Stimulated activated naive B cell treated with anti-CD40 and anti-IgM and Interleukin-4, amounts not matched to agents 10 μg/mL and 1 μg/mL and 100 μg/mL, for 72 hours (primary cell): ENCODE results near the gene APBA1.

ENCODE experiments used
- ATAC-seq, 2 donors: fragments of 150-1000 bp; cut with Tn5 transposase; replicated peaks; 2 replicates each; pipeline ENCODE4 v1.10.0; 2021; ENCODE audit warnings: moderate library complexity in 1 of 2
- DNase-seq: peaks from one replicate; pipeline ENCODE4 v3.0.0; 2021
- H3K27ac Mint-ChIP-seq: one replicate; pipeline ENCODE4 v1.8.0; 2022; ENCODE audit warnings: mild to moderate bottlenecking, mixed read lengths
- H3K27me3 Mint-ChIP-seq, 2 donors: one replicate each; pipeline ENCODE4 v1.8.0; 2022; ENCODE audit warnings: mixed read lengths in 2 of 2
- H3K36me3 Mint-ChIP-seq, 2 donors: one replicate each; pipeline ENCODE4 v1.8.0; 2022; ENCODE audit warnings: mixed read lengths in 2 of 2, mild to moderate bottlenecking in 1 of 2
- H3K4me1 Mint-ChIP-seq, 2 donors: one replicate each; pipeline ENCODE4 v1.8.0; 2022; ENCODE audit warnings: mixed read lengths in 2 of 2, mild to moderate bottlenecking in 1 of 2
- H3K4me3 Mint-ChIP-seq, 2 donors: one replicate each; pipeline ENCODE4 v1.8.0; 2022; ENCODE audit warnings: mild to moderate bottlenecking in 2 of 2, mixed read lengths in 2 of 2, moderate library complexity in 1 of 2
- H3K9me3 Mint-ChIP-seq, 2 donors: one replicate each; pipeline ENCODE4 v1.8.0; 2022; ENCODE audit warnings: mixed read lengths in 2 of 2, mild to moderate bottlenecking in 1 of 2

Gene APBA1

DNA sequence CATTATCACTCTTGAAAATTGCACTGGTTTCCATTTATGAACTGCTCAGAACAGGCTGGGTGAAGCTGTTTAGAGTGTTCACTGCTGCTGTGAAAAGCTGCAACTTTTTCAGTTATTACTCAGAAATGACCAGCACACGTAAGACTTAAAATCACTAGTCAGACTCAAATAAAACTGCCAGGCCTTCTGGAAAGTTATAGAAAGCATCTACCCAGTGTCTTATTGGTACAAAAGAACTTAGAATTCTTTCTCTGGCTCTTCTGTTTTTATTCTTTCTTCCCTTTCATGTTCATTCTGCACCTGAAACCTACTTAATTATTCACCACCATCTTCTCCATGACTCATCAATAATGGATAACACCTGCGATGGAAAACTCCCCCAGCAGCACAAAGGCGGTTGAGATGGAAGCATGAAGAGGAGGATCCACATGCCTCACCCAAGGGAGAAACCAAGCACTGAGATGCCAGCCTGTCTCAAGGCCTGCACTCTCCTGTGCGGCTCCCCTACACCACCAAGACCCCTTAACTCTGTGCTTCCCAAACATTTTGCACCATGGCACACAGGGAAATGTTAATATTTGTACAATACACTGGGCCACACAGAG is 175.2 kb downstream of the APBA1 start:
- Mint-ChIP-seq H3K36me3 (no peaks in the 10 kb centered on the region), H3K4me1 (no peaks in the 10 kb centered on the region), H3K27ac (no peak overlapping the region), H3K4me3 (no peak overlapping the region), H3K9me3 (no peaks in the 10 kb centered on the region), H3K27me3 (no peaks in the 10 kb centered on the region)
- no peak for DNase-seq
- ATAC-seq = no peak

DNA sequence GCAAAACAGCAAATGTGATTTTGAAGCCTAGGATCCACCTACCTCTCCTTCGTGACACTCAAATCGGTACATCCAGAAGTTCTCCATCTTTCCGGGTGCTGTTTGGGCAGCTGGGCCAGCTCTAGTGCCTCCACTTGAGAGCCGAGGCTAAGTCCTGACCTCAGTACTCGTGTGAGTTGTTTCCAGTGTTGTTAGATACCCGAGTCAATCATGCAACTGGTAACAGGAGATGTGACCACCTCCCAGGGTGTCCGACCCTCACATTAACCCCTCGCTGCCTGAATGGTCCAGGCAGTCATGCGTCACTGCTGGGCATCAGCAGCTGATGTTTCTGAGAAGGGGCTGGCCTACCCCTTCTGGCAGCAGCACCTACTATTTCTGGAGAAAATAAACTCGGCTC is 176.9 kb downstream of the APBA1 start:
- Mint-ChIP-seq H3K36me3 (no peaks in the 10 kb centered on the region), H3K27me3 (no peaks in the 10 kb centered on the region), H3K9me3 (no peaks in the 10 kb centered on the region), H3K27ac (no peak overlapping the region), H3K4me3 (no peak overlapping the region), H3K4me1 (no peaks in the 10 kb centered on the region)
- ATAC-seq (no peak), DNase-seq (no peak)

GRCh38 chr9:69494763-69495162 is 177.4 kb downstream of the APBA1 start:
- H3K36me3 Mint-ChIP-seq = no peaks in the 10 kb centered on the region

DNA sequence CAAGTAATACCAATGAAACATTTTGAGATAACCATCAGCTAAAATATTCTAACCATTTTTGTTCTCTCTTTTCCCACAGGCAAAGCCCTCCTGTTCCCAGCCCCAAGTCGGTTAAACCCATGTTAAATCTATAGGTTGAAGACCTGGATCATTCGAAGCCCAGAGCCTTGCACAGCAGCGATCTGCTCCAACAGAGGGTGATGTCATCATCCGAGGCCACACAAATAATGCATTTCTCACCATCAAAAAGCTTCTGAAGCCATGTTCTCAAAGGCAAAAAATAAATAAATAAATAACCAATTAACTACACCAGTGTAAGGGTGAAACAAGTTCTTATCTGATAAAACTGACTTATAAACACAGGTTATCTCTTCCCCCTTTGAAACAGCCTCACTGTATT is 178.0 kb downstream of the APBA1 start:
- H3K27me3 Mint-ChIP-seq = no peaks in the 10 kb centered on the region
- H3K4me3 Mint-ChIP-seq = no peak overlapping the region
- DNase-seq = no peak
- H3K9me3 Mint-ChIP-seq = no peaks in the 10 kb centered on the region
- no peak for ATAC-seq
- no peaks in the 10 kb centered on the region for H3K4me1 Mint-ChIP-seq
- H3K27ac Mint-ChIP-seq = no peak overlapping the region
- no peaks in the 10 kb centered on the region for H3K36me3 Mint-ChIP-seq

More at GRCh38 chr9:69494763-69495162, 177.4 kb downstream of the APBA1 start:
- H3K4me3 Mint-ChIP-seq = no peak overlapping the region
- no peaks in the 10 kb centered on the region for H3K27me3 Mint-ChIP-seq
- DNase-seq = no peak
- H3K4me1 Mint-ChIP-seq = no peaks in the 10 kb centered on the region
- no peaks in the 10 kb centered on the region for H3K9me3 Mint-ChIP-seq
- H3K27ac Mint-ChIP-seq = no peak overlapping the region
- no peak for ATAC-seq

- DNase-seq (no peak), ATAC-seq (no peak)
- peaks cover 0 to 2% of the 10 kb centered on the region in 2 donors for H3K9me3 Mint-ChIP-seq
- no peaks in the 10 kb centered on the region for H3K27me3 Mint-ChIP-seq
- H3K4me1 Mint-ChIP-seq = peaks cover 0 to 2% of the 10 kb centered on the region in 2 donors
- H3K27ac Mint-ChIP-seq = no peak overlapping the region
- H3K4me3 Mint-ChIP-seq = no peak overlapping the region
- no peaks in the 10 kb centered on the region for H3K36me3 Mint-ChIP-seq
These were observed 185.7 kb downstream of the APBA1 start for GRCh38 chr9:69486498-69486897.

- Mint-ChIP-seq H3K4me3 (no peak overlapping the region), H3K4me1 (peaks cover 0 to 2% of the 10 kb centered on the region in 2 donors), H3K9me3 (peaks cover 0 to 2% of the 10 kb centered on the region in 2 donors), H3K36me3 (no peaks in the 10 kb centered on the region), H3K27me3 (no peaks in the 10 kb centered on the region), H3K27ac (no peak overlapping the region)
- ATAC-seq = no peak
- DNase-seq = no peak
These were observed 186.7 kb downstream of the APBA1 start for GRCh38 chr9:69485466-69485865.

DNA sequence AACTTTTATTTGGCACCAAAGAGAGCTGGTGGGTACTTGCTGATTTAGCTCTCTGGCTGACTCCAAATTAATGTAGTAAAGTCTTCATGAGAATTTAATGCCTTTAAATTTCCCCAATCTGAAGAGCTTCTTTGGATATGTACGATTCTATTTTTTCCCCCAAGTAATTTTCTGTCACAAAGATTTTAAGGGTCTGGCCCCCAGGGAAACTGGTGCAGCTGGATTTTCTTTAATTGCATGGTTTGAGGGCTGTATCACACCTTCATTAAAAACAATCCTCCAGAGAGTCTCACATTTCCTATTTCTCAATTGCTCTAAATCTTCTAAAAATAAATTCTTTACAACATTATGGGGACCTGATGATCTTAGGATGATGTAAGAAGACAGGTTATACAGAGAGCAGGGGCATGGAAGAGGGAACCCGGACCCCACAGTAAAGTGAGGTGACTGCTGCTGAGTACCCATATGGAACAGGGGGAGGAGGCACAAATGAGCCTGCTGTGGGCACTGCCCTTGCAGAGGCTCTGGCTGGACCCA is 188.2 kb downstream of the APBA1 start:
- no peaks in the 10 kb centered on the region for H3K36me3 Mint-ChIP-seq
- H3K4me1 Mint-ChIP-seq = peaks cover 0 to 2% of the 10 kb centered on the region in 2 donors
- no peak overlapping the region for H3K27ac Mint-ChIP-seq
- ATAC-seq = no peak
- DNase-seq = no peak
- H3K27me3 Mint-ChIP-seq = no peaks in the 10 kb centered on the region
- no peak overlapping the region for H3K4me3 Mint-ChIP-seq
- H3K9me3 Mint-ChIP-seq = peaks cover 0 to under 1% of the 10 kb centered on the region in 2 donors

DNA sequence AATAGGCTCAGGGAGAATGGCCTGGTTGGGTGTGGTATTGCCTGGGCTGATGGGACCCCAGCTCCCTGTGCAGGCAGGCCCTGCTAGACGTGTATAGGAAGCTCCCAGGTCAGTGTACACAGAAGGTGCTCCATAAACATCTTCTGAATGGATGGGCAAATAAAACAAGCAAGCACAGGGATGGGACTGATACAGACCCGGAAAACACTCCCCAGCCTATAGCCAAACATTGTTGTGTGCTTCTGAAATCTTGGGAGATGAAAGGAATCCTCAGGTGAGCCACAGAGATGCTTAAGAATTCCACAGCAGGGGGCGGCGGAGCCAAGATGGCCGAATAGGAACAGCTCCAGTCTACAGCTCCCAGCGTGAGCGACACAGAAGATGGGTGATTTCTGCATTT is 195.4 kb downstream of the APBA1 start:
- DNase-seq (no peak), ATAC-seq (no peak)
- Mint-ChIP-seq H3K36me3 (no peaks in the 10 kb centered on the region), H3K27ac (no peak overlapping the region), H3K27me3 (peaks cover 0 to 4% of the 10 kb centered on the region in 2 donors), H3K4me3 (no peak overlapping the region), H3K9me3 (no peaks in the 10 kb centered on the region), H3K4me1 (peaks cover 2 to 5% of the 10 kb centered on the region in 2 donors)

GRCh38 chr9:69476016-69476415 is 196.2 kb downstream of the APBA1 start:
- Mint-ChIP-seq H3K36me3 (no peaks in the 10 kb centered on the region), H3K4me1 (peaks cover 2 to 5% of the 10 kb centered on the region in 2 donors), H3K27ac (no peak overlapping the region), H3K27me3 (peaks cover 0 to 4% of the 10 kb centered on the region in 2 donors), H3K4me3 (no peak overlapping the region), H3K9me3 (no peaks in the 10 kb centered on the region)
- ATAC-seq (no peak), DNase-seq (no peak)

DNA sequence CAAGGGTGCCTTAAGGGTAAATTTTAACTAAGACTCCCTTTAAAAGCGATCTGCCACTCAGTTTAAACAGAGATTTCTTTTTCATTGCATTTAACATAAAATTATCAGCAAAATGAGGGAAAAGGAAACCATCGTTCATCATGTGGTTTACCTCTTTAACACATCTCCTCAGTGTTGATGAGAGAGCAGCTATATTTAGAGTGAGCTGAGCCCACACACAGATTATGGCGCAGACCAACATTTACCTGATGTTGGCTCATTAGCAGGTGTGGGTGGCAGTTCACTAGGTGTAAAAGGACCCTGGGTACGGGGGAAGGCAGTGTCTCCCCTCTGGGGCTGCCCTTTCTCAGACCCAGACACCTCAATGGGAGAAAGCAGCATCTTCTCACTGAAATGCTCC is 197.3 kb downstream of the APBA1 start:
- H3K27ac Mint-ChIP-seq = no peak overlapping the region
- H3K27me3 Mint-ChIP-seq = peaks cover 0 to 4% of the 10 kb centered on the region in 2 donors
- no peak for ATAC-seq
- H3K4me3 Mint-ChIP-seq = no peak overlapping the region
- no peaks in the 10 kb centered on the region for H3K36me3 Mint-ChIP-seq
- H3K9me3 Mint-ChIP-seq = no peaks in the 10 kb centered on the region
- DNase-seq = no peak
- H3K4me1 Mint-ChIP-seq = peaks cover 2 to 5% of the 10 kb centered on the region in 2 donors

DNA sequence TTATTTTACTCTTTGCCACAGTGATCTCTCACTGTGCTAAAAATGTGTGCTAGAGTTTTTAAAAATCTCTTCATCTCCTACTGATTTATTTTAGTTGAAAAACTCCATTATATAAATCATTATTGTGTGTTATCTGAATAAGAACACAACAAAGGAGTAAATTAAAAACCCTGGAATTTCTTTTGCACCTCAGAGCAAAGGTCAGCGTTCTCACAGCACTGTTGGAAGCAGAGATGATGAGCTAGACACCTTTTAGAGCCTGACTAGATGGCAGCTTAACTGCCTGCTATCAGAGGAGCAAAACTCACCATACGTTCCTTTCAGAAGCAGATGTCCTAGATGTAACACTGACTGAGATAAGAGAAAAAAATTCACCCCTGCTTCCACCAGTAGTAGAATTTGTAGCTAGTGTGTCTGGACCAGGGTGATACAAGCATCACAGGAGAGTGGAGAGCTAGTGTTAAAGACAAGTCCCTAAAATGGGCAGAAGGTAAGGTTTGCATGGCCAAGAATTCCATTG is 200.0 kb downstream of the APBA1 start:
- H3K9me3 Mint-ChIP-seq = no peaks in the 10 kb centered on the region
- peaks cover 0 to 4% of the 10 kb centered on the region in 2 donors for H3K27me3 Mint-ChIP-seq
- no peaks in the 10 kb centered on the region for H3K36me3 Mint-ChIP-seq
- H3K27ac Mint-ChIP-seq = no peak overlapping the region
- ATAC-seq (no peak), DNase-seq (no peak)
- H3K4me3 Mint-ChIP-seq = no peak overlapping the region
- H3K4me1 Mint-ChIP-seq = peaks cover 2 to 5% of the 10 kb centered on the region in 2 donors

GRCh38 chr9:69471433-69471832 is 200.7 kb downstream of the APBA1 start:
- no peaks in the 10 kb centered on the region for H3K9me3 Mint-ChIP-seq
- no peak overlapping the region for H3K27ac Mint-ChIP-seq
- no peak overlapping the region for H3K4me3 Mint-ChIP-seq
- no peaks in the 10 kb centered on the region for H3K36me3 Mint-ChIP-seq
- ATAC-seq = no peak
- H3K27me3 Mint-ChIP-seq = peaks cover 0 to 4% of the 10 kb centered on the region in 2 donors
- H3K4me1 Mint-ChIP-seq = peaks cover 2 to 5% of the 10 kb centered on the region in 2 donors
- no peak for DNase-seq

GRCh38 chr9:69470186-69470977 is 201.8 kb downstream of the APBA1 start:
- peaks cover 0 to 3% of the 10 kb centered on the region in 2 donors for H3K27me3 Mint-ChIP-seq
- H3K4me1 Mint-ChIP-seq = no peaks in the 10 kb centered on the region
- no peak overlapping the region for H3K27ac Mint-ChIP-seq
- H3K9me3 Mint-ChIP-seq = no peaks in the 10 kb centered on the region
- H3K4me3 Mint-ChIP-seq = no peak overlapping the region
- DNase-seq (no peak), ATAC-seq (no peak)
- H3K36me3 Mint-ChIP-seq = no peaks in the 10 kb centered on the region

GRCh38 chr9:69469136-69469535 is 203.0 kb downstream of the APBA1 start:
- H3K9me3 Mint-ChIP-seq = no peaks in the 10 kb centered on the region
- no peak for ATAC-seq
- H3K36me3 Mint-ChIP-seq = no peaks in the 10 kb centered on the region

DNA sequence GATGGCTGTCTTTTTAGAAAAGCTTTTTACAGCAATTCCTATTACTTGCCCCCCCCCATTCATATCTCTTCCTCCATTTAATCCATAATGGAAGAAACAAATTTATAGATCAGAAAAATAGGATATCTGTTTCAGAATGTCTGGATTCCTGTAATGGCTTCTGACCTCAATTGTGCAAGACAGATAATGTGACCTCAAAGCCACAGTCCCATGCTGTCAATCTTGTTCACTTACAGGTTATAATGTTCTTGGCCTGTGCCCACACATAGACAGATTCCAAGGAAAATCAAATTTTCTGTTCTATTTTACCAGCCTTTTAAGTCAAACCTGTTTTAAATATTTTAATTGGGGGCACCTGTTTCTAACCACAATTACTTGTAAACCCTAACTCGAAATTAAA is 203.8 kb downstream of the APBA1 start:
- no peak for ATAC-seq
- Mint-ChIP-seq H3K9me3 (no peaks in the 10 kb centered on the region), H3K4me3 (no peak overlapping the region)

More at GRCh38 chr9:69469136-69469535, 203.0 kb downstream of the APBA1 start:
- no peak overlapping the region for H3K27ac Mint-ChIP-seq
- DNase-seq = no peak
- H3K27me3 Mint-ChIP-seq = no peaks in the 10 kb centered on the region
- H3K4me3 Mint-ChIP-seq = no peak overlapping the region
- H3K4me1 Mint-ChIP-seq = no peaks in the 10 kb centered on the region

More for the DNA sequence above, 203.8 kb downstream of the APBA1 start:
- no peak overlapping the region for H3K27ac Mint-ChIP-seq
- H3K4me1 Mint-ChIP-seq = no peaks in the 10 kb centered on the region
- DNase-seq = no peak
- H3K36me3 Mint-ChIP-seq = no peaks in the 10 kb centered on the region
- no peaks in the 10 kb centered on the region for H3K27me3 Mint-ChIP-seq
